ENCODE results near the gene DDX59.

GRCh38 chr1:200659269-200659668, 10.4 kb downstream of the DDX59 start:
- TF ChIP-seq CTCF (IDR thresholded peaks at IDR 0.05): no peak
- no peak for TF ChIP-seq POLR2A (IDR thresholded peaks at IDR 0.05)

Measured in Peyer's patch (tissue), 4 donors.